Chondrocyte (in vitro differentiated cells): ENCODE data around the gene PGP. TPM values are rescaled to one million over a fixed set of nuclear protein-coding genes. Genes with fewer than 3 reads are reported as not detected.

ENCODE experiments used
- DNase-seq: peaks from one replicate; pipeline ENCODE4 v3.0.0; 2021; ENCODE audit warnings: mixed read lengths, low spot score
- H3K27ac Mint-ChIP-seq: one replicate; pipeline ENCODE4 v1.8.0; 2021; ENCODE audit warnings: mild to moderate bottlenecking, moderate library complexity, mixed read lengths; ENCODE audit not compliant: unreplicated experiment
- H3K27me3 Mint-ChIP-seq: 2 replicates; pipeline ENCODE4 v1.8.0; 2021; ENCODE audit warnings: low read depth, mixed read lengths
- H3K36me3 Mint-ChIP-seq: 2 replicates; pipeline ENCODE4 v1.8.0; 2021; ENCODE audit warnings: low read depth, mixed read lengths
- H3K4me1 Mint-ChIP-seq: 2 replicates; pipeline ENCODE4 v1.8.0; 2021; ENCODE audit warnings: low read depth, mild to moderate bottlenecking, mixed read lengths
- H3K4me3 Mint-ChIP-seq: one replicate; pipeline ENCODE4 v1.8.0; 2021; ENCODE audit warnings: mild to moderate bottlenecking, moderate library complexity, mixed read lengths; ENCODE audit not compliant: unreplicated experiment
- H3K9me3 Mint-ChIP-seq: 2 replicates; pipeline ENCODE4 v1.8.0; 2021; ENCODE audit warnings: low read depth, mixed read lengths
- total RNA-seq: library from RNA; stranded (reverse); gene quantifications from 3 replicates; pipeline ENCODE4 v1.2.1, GENCODE V29; 2021
- TF ChIP-seq, protein P1 (sequence below): fragments of 200-600 bp; sonication (generic); IDR thresholded peaks from 2 replicates; pipeline ENCODE4 v1.5.0; 2021; ENCODE audit warnings: antibody characterized with exemption, mild to moderate bottlenecking, moderate library complexity

The PGP gene
- total RNA-seq, 1 donor from 2014 or later, result 15.6 TPM

DNA sequence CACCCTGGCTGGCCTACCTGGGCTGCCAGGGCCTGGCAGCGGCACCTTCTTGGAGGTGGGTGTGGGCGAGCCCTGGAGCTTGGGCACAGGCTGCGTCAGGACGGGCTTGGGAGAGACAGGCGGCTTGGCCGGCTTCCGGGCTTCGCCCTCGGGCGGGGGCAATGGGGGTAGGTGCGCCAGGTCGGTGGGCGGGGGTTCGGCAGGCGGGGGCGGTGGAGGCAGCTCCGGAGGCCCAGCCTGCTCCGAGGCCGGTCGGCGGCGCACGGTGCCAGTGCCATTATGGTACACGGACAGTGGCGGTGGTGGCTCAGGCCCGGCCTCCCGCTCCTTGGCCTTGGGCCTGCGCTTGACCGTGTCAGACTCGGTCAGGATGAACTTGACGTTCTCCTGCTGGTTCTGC lies 35.1 kb downstream of the PGP start:
- TF ChIP-seq, protein P1, sequence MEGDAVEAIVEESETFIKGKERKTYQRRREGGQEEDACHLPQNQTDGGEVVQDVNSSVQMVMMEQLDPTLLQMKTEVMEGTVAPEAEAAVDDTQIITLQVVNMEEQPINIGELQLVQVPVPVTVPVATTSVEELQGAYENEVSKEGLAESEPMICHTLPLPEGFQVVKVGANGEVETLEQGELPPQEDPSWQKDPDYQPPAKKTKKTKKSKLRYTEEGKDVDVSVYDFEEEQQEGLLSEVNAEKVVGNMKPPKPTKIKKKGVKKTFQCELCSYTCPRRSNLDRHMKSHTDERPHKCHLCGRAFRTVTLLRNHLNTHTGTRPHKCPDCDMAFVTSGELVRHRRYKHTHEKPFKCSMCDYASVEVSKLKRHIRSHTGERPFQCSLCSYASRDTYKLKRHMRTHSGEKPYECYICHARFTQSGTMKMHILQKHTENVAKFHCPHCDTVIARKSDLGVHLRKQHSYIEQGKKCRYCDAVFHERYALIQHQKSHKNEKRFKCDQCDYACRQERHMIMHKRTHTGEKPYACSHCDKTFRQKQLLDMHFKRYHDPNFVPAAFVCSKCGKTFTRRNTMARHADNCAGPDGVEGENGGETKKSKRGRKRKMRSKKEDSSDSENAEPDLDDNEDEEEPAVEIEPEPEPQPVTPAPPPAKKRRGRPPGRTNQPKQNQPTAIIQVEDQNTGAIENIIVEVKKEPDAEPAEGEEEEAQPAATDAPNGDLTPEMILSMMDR, result no peak
- H3K4me1 Mint-ChIP-seq, result no peaks in the 10 kb centered on the region
- H3K36me3 Mint-ChIP-seq, result peaks cover 8% of the 10 kb centered on the region
- no peak overlapping the region for H3K27ac Mint-ChIP-seq
- no peak overlapping the region for H3K4me3 Mint-ChIP-seq
- no peaks in the 10 kb centered on the region for H3K9me3 Mint-ChIP-seq
- no peaks in the 10 kb centered on the region for H3K27me3 Mint-ChIP-seq
- DNase-seq, result no peak

DNA sequence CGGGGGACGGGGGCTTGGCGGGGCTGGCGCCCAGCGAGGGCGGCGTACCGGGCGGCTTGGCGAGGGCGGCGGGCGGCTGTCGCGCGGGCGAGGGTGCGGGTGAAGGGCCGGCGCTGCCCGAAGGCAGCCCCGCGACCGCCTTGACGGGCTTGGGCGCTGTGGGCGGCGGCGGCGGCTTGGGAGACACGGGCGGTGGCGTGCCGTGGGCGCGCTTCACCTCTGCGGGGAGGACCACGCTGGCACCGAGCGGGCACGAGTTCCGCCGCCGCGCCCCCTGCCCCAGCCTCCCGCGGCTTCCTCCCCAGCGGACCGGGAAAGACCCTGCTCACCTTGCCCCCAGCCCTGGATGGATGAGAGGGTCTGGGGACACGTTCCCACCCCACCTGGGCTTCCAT lies 35.5 kb downstream of the PGP start:
- H3K36me3 Mint-ChIP-seq, result peaks cover 10% of the 10 kb centered on the region
- H3K4me1 Mint-ChIP-seq, result no peaks in the 10 kb centered on the region
- no peaks in the 10 kb centered on the region for H3K27me3 Mint-ChIP-seq
- DNase-seq, result no peak
- H3K27ac Mint-ChIP-seq, result no peak overlapping the region
- no peaks in the 10 kb centered on the region for H3K9me3 Mint-ChIP-seq
- H3K4me3 Mint-ChIP-seq, result no peak overlapping the region
- TF ChIP-seq, protein P1, result no peak

DNA sequence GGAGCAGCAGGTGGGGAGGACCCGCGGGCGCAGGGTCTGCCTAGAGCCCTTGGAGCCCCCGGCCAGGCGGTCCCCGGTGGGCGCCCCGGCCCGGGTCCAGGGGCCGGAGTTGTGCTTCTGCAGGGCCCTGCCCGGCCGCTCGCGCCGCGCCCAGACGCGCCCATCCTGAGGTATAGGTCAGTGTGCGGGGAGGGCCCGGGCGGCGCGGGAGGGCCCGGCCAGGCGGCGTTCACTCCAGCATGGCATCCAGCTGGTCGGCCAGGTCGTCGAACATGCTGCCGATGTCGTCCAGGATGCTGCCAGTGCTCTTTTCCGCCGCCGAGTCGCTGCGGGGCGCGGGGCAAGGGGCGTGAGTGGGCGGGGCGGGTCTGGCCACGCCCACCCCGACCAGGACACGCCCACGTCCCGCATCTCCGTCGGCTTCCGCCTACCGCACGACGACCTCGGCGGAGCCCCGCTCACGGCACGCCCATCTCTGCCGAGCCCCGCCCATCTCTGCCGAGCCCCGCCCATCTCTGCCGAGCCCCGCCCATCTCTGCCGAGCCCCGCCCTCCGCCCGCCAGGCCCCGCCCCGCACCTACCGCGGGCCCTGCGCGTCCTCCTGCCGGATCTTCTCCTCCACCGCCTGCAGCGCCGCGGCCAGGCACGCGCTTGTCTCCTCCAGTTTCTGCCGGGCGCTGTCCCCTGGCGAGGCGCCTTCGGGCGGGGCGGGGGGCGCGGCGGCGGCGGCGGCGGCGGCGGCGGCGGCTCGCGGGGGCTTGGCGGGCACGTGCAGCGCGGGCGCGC lies 36.1 kb downstream of the PGP start:
- Mint-ChIP-seq H3K9me3 (no peaks in the 10 kb centered on the region), H3K27me3 (no peaks in the 10 kb centered on the region), H3K36me3 (peaks cover 12% of the 10 kb centered on the region), H3K4me1 (no peaks in the 10 kb centered on the region), H3K4me3 (no peak overlapping the region), H3K27ac (no peak overlapping the region)
- no peak for DNase-seq
- TF ChIP-seq, protein P1, result no peak

DNA sequence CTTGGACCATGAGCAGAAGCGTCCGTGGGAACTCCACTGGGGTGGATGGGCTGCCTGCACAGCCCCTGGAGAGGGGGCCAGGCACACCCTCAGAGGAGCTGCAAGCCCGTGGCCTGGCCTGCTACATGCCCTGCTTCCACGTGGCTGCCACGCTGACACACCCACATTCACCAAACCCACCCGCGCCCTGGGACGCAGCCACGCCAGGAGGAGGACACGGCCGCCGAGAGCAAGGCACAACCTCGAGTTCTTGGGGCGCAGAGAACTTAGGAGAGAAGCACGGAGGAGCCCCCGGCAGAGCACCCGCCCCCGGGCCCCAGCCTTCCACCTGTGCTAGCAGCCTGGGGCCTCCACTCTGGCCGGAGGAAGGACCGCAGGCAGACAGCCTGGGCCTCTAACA lies 37.1 kb downstream of the PGP start:
- peaks cover 16% of the 10 kb centered on the region for H3K36me3 Mint-ChIP-seq
- H3K27ac Mint-ChIP-seq, result no peak overlapping the region
- H3K4me3 Mint-ChIP-seq, result no peak overlapping the region
- H3K27me3 Mint-ChIP-seq, result no peaks in the 10 kb centered on the region
- DNase-seq, result no peak
- H3K4me1 Mint-ChIP-seq, result no peaks in the 10 kb centered on the region
- TF ChIP-seq, protein P1, result no peak
- no peaks in the 10 kb centered on the region for H3K9me3 Mint-ChIP-seq

DNA sequence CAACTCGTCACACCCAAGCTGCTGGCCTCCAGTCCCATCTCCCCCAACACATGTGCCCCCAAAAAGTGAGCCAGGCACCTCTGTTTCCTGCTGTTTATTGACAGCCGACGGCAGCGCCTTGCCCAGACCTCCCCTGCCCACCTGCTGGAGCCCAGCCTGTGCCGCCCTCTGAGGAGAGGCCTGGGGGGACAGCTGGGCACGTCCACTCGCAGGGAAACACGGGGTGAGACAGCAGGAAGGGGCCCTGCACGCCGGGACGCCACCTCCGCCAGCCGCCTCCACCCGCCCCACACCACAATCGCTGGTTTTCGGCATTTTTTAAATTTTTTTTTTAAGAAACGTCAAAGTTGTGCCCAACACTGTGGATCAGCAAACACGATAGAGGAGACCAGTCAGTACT lies 37.5 kb downstream of the PGP start:
- H3K36me3 Mint-ChIP-seq, result peaks cover 15% of the 10 kb centered on the region
- DNase-seq, result no peak
- H3K27me3 Mint-ChIP-seq, result no peaks in the 10 kb centered on the region
- H3K4me3 Mint-ChIP-seq, result no peak overlapping the region
- TF ChIP-seq, protein P1, result no peak
- no peak overlapping the region for H3K27ac Mint-ChIP-seq
- H3K9me3 Mint-ChIP-seq, result no peaks in the 10 kb centered on the region
- H3K4me1 Mint-ChIP-seq, result no peaks in the 10 kb centered on the region
